ENCODE data around the gene TNFSF13. TPM values are rescaled to one million over a fixed set of nuclear protein-coding genes. Genes with fewer than 3 reads are reported as not detected.

The TNFSF13 gene
- 1.4 and 2.4 TPM in 2 replicates for total RNA-seq

GRCh38 chr17:7558544-7559319, at the start of gene TNFSF13:
Gene TNFSF13, plus strand, starts transcription at chr17:7558750. Its CDS starts 290 bp downstream, at chr17:7559040.

DNA sequence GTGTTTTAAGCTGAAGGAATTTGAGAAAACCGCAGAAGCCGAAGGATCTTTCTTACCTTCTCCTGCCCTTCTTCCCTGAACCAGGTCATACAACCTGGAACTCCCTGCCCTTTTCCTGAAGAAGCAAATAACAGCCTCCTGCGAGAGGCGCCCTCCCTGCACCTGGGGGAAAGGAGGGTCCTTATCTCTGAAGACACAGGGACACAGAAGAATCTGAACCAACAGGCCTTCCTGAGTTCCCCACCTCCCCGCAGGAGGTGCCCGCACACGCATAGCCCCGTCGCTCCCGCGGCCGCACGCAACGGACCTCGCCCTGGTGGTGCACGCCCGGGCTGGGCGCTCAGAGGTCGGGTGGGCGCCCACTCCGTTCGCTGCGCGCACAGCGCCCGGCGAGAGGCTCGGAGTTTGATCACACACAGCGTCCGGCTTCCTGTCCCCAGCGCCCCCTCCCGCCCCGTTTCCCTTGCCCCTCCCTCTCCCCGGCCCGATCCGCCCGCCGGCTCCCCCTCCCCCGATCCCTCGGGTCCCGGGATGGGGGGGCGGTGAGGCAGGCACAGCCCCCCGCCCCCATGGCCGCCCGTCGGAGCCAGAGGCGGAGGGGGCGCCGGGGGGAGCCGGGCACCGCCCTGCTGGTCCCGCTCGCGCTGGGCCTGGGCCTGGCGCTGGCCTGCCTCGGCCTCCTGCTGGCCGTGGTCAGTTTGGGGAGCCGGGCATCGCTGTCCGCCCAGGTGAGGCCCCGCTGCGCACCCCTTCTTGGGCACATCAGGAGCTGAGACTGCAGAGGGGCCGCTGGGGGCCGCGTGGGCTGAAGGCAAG, 9.8 kb upstream of the TNFSF13 start, which contains the start of gene TNFSF12:
TNFSF12 (plus strand) TSS at position 474 of the 816 bp plus-strand sequence; CDS start at position 570, 96 bp downstream.

GRCh38 chr17:7561589-7562207, 3.1 kb downstream of the TNFSF13 start, which contains the start of gene SENP3:
Gene SENP3, plus strand, starts transcription at chr17:7561919. Its CDS starts 1,158 bp downstream, at chr17:7563077.

DNA sequence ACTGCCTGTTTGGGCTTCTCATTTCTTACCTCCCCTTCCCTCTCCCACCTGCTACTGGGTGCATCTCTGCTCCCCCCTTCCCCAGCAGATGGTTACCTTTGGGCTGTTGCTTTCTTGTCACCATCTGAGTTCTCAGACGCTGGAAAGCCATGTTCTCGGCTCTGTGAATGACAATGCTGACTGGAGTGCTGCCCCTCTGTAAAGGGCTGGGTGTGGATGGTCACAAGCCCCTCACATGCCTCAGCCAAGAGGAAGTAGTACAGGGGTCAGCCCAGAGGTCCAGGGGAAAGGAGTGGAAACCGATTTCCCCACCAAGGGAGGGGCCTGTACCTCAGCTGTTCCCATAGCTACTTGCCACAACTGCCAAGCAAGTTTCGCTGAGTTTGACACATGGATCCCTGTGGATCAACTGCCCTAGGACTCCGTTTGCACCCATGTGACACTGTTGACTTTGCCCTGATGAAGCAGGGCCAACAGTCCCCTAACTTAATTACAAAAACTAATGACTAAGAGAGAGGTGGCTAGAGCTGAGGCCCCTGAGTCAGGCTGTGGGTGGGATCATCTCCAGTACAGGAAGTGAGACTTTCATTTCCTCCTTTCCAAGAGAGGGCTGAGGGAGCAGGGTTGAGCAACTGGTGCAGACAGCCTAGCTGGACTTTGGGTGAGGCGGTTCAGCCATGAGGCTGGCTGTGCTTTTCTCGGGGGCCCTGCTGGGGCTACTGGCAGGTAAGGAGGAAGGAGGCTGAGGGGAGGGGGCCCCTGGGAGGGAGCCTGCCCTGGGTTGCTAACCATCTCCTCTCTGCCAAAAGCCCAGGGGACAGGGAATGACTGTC, 20.7 kb downstream of the TNFSF13 start, which contains the start of gene CD68:
CD68 (plus strand) TSS at position 638 of the 833 bp plus-strand sequence; CDS start at position 678, 40 bp downstream.

DNA sequence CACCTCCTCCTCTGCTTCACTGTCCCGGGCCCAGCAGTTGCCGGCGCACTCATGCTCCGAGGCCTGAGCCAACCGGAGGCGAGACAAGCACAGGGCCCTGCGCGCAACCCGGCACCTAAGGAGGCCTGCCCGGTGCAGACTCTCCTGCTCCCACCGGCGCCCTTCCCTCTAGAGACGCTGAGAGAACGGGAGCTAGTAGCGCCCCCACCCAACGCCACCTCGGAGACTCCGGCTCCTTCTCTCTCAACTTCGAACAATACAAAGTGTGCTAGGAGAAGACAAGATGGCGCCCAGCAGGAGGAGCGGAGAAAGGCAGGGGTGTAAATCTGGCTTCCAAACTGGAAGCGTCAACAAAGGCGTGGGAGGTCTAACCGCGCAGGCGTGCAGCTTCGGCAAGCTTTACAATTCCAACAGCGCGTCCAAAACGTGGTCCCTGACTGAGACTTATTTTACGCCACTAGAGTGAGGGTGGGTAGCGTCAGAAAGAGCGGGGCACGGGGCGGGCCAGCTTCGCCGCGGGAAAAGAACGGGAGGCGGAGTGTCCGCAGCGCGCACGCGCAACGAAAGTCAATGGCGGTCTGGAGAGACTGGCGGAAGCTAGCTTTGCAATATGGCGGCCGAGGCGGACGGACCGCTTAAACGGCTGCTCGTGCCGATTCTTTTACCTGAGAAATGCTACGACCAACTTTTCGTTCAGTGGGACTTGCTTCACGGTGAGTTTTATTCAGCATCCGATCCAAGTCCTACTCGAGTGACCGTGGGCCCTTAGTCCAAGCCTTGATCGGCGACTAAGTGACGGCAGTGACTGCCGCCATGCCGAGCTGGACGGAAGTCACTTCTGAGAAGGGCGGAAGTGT, 24.9 kb downstream of the TNFSF13 start, which contains the start of gene MPDU1:
MPDU1 (plus strand) TSS at position 600 of the 857 bp plus-strand sequence; CDS start at position 611, 11 bp downstream.

DNA sequence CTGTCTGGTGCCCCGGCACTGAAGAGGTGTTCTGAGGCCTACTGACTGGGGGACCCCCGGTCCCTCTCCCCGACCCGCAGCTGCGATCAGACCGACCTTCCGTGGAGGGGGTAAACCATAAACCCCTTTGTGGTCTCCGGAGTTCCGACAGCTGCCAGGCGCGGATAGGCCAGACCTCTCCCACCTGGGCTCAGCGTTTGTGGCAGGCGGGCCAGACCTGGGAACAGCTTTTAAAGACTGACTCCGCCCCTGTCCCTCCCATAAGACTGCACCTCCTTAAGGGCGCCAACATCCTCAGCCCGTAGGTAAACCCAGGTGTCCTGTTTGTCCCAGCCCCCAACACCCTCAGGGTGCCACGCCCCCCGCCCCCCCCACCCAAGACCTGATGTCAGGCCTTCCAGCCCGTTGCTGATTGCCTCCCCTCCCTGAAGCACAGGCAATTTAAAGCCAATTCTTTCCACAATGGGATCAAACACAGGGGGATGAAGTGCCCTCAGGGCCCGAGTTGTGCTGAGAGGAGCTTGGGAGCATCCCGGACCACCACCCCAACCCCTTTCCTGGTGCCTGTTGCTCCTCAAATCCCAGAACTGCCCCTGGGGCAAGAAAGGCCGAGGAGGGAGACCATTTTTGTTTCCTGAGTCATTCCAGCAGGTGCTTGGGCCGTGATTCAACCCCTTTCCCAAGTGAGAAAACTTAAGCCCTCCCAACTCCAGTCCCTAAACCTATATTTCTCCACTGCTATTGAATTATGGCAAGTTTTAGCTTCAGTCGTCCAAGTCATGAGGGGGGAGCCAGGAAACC, 31.5 kb downstream of the TNFSF13 start, which contains the start of gene SOX15:
SOX15 (minus strand) TSS at position 204 of the 801 bp plus-strand sequence. CDS start 418 bp downstream, outside the sequence.

Other genes with a start within 250 kb of the TNFSF13 start
- 20.3 and 20.4 TPM in 2 replicates for gene GPS2, start 243.4 kb upstream of the TNFSF13 start, total RNA-seq
- 21.6 and 31.2 TPM in 2 replicates for gene NEURL4, start 229.4 kb upstream of the TNFSF13 start, total RNA-seq
- 0.33 and 0.99 TPM in 2 replicates for gene ACAP1, start 222.2 kb upstream of the TNFSF13 start, total RNA-seq
- 13.4 and 14.2 TPM in 2 replicates for gene KCTD11, start 206.6 kb upstream of the TNFSF13 start, total RNA-seq
- not detected in 2 replicates for gene TMEM95, start 203.6 kb upstream of the TNFSF13 start, total RNA-seq
- 0.20 and 0.26 TPM in 2 replicates for gene TNK1, start 177.7 kb upstream of the TNFSF13 start, total RNA-seq
- 52.9 and 58.3 TPM in 2 replicates for gene PLSCR3, start 164.2 kb upstream of the TNFSF13 start, total RNA-seq
- 57.9 and 74.2 TPM in 2 replicates for gene TMEM256, start 154.7 kb upstream of the TNFSF13 start, total RNA-seq
- gene NLGN2, start 150.9 kb upstream of the TNFSF13 start, total RNA-seq: 23.7 and 28.4 TPM in 2 replicates
- gene SPEM1, start 138.4 kb upstream of the TNFSF13 start, total RNA-seq: not detected in 2 replicates
- gene SPEM2, start 133.1 kb upstream of the TNFSF13 start, total RNA-seq: not detected in 2 replicates
- gene SPEM3, start 129.9 kb upstream of the TNFSF13 start, total RNA-seq: not detected in 2 replicates
- gene TMEM102, start 123.3 kb upstream of the TNFSF13 start, total RNA-seq: 2.5 and 3.2 TPM in 2 replicates
- 12.9 and 16.7 TPM in 2 replicates for gene FGF11, start 119.2 kb upstream of the TNFSF13 start, total RNA-seq
- 5.2 and 6.7 TPM in 2 replicates for gene CHRNB1, start 113.7 kb upstream of the TNFSF13 start, total RNA-seq
- gene ZBTB4, start 79.1 kb upstream of the TNFSF13 start, total RNA-seq: 39.2 and 45.6 TPM in 2 replicates
- not detected in 2 replicates for gene SLC35G6, start 77.3 kb upstream of the TNFSF13 start, total RNA-seq
- 117 and 118 TPM in 2 replicates for gene POLR2A, start 74.4 kb upstream of the TNFSF13 start, total RNA-seq
- 21.6 and 23.8 TPM in 2 replicates for gene TNFSF12, start 9.7 kb upstream of the TNFSF13 start, total RNA-seq
- gene SENP3, start 3.2 kb downstream of the TNFSF13 start, total RNA-seq: 65.9 and 75.8 TPM in 2 replicates
- gene CD68, start 20.9 kb downstream of the TNFSF13 start, total RNA-seq: 59.6 and 60.2 TPM in 2 replicates
- gene MPDU1, start 25.1 kb downstream of the TNFSF13 start, total RNA-seq: 36.2 and 54.1 TPM in 2 replicates
- 0.07 and 0.26 TPM in 2 replicates for gene SOX15, start 31.3 kb downstream of the TNFSF13 start, total RNA-seq
- 42.3 and 51.2 TPM in 2 replicates for gene FXR2, start 56.1 kb downstream of the TNFSF13 start, total RNA-seq
- gene SAT2, start 69.1 kb downstream of the TNFSF13 start, total RNA-seq: 34.7 and 35.4 TPM in 2 replicates
- gene SHBG, start 71.4 kb downstream of the TNFSF13 start, total RNA-seq: 0.53 and 0.72 TPM in 2 replicates
- gene ATP1B2, start 92.2 kb downstream of the TNFSF13 start, total RNA-seq: 0.07 and 0.33 TPM in 2 replicates
- gene TP53, start 128.7 kb downstream of the TNFSF13 start, total RNA-seq: 32.2 and 47.2 TPM in 2 replicates
- gene WRAP53, start 129.7 kb downstream of the TNFSF13 start, total RNA-seq: 2.7 and 3.5 TPM in 2 replicates
- 0.10 and 0.39 TPM in 2 replicates for gene EFNB3, start 146.5 kb downstream of the TNFSF13 start, total RNA-seq
- 0.23 and 0.39 TPM in 2 replicates for gene DNAH2, start 159.0 kb downstream of the TNFSF13 start, total RNA-seq

Data from smooth muscle cell of the pulmonary artery (primary cell).